CD4-positive, alpha-beta T cell (primary cell): ENCODE measurements around the gene NOP56. TPM values are rescaled to one million over a fixed set of nuclear protein-coding genes. Genes with fewer than 3 reads are reported as not detected.

ENCODE experiments used
- ATAC-seq: fragments of 200-7000 bp; cut with Tn5 transposase; one replicate; pipeline ENCODE4 v1.10.0; 2022; ENCODE audit warnings: mild to moderate bottlenecking; ENCODE audit not compliant: poor library complexity
- CTCF ChIA-PET: fragments of 350-600 bp; sonication (Branson Sonifier 250); formaldehyde crosslinking; loops from one replicate; lab custom pipeline; 2021; ENCODE audit warnings: antibody characterized with exemption, inconsistent platforms; lab: Charles Lee
- POLR2A ChIA-PET: fragments of 350-600 bp; sonication (Branson Sonifier 250); formaldehyde crosslinking; loops from one replicate; lab custom pipeline; 2021; ENCODE audit warnings: antibody characterized with exemption, inconsistent platforms; lab: Charles Lee
- DNase-seq, 14 experiments: peaks; one replicate each; pipeline ENCODE4 v3.0.0-alpha.2; 2013 to 2020; ENCODE audit warnings: mixed read lengths in 2 of 14
- H3K27ac ChIP-seq, 2 donors: one replicate each; pipeline versions ENCODE4 v1.5.1 to v1.7.0; 2013; ENCODE audit warnings: low read length in 2 of 2, low read depth in 1 of 2, mild to moderate bottlenecking in 1 of 2
- H3K27me3 ChIP-seq, 2 experiments: 1 replicate in 1 of 2; 2 replicates in 1 of 2; pipeline versions ENCODE4 v1.6.1 to v1.7.0; 2013; ENCODE audit warnings: low read length in 2 of 2, control low read depth in 1 of 2, mild to moderate bottlenecking in 1 of 2, moderate library complexity in 1 of 2; ENCODE audit not compliant: insufficient read depth in 2 of 2, control insufficient read depth in 1 of 2
- H3K36me3 ChIP-seq: one replicate; pipeline ENCODE4 v1.6.1; 2013; ENCODE audit warnings: low read length, control low read depth; ENCODE audit not compliant: insufficient read depth
- H3K4me1 ChIP-seq: one replicate; pipeline ENCODE4 v1.6.1; 2013; ENCODE audit warnings: low read length, control low read depth; ENCODE audit not compliant: insufficient read depth
- H3K4me3 ChIP-seq: one replicate; pipeline ENCODE4 v1.5.1; 2013; ENCODE audit warnings: mild to moderate bottlenecking, low read length, moderate library complexity
- H3K9me3 ChIP-seq, 2 experiments: 1 replicate in 1 of 2; 2 replicates in 1 of 2; pipeline versions ENCODE4 v1.6.1 to v1.7.0; 2013; ENCODE audit warnings: low read length in 2 of 2, mild to moderate bottlenecking in 2 of 2, control low read depth in 1 of 2, moderate library complexity in 1 of 2; ENCODE audit not compliant: control insufficient read depth in 1 of 2, insufficient read depth in 1 of 2
- H3K27ac Mint-ChIP-seq: one replicate; pipeline ENCODE4 v1.8.0; 2020; ENCODE audit warnings: mixed read lengths
- H3K27me3 Mint-ChIP-seq: one replicate; pipeline ENCODE4 v1.8.0; 2021; ENCODE audit warnings: mixed read lengths
- H3K36me3 Mint-ChIP-seq: one replicate; pipeline ENCODE4 v1.8.0; 2021; ENCODE audit warnings: low read depth, mixed read lengths
- H3K4me1 Mint-ChIP-seq: one replicate; pipeline ENCODE4 v1.8.0; 2021; ENCODE audit warnings: low read depth, mixed read lengths
- H3K4me3 Mint-ChIP-seq: one replicate; pipeline ENCODE4 v1.8.0; 2020; ENCODE audit warnings: mild to moderate bottlenecking, mixed read lengths
- H3K9me3 Mint-ChIP-seq: one replicate; pipeline ENCODE4 v1.8.0; 2020; ENCODE audit warnings: mixed read lengths
- CTCF ChIP-seq: fragments of 200-600 bp; IDR thresholded peaks from one replicate; pipeline ENCODE4 v1.8.0; 2022; ENCODE audit warnings: antibody characterized with exemption, mild to moderate bottlenecking
- intact Hi-C, 2 experiments: fragments of 100-400 bp; cut with DNase I in 1 of 2; cut with micrococcal nuclease in 1 of 2; formaldehyde crosslinking; loops; one replicate each; pipeline versions ENCODE4 v1.15.1 to v1.9.0; 2023 to 2025; cut with DNase I, micrococcal nuclease
- total RNA-seq, 174 experiments: library from RNA in 2 of 174; stranded (reverse) in 2 of 174; gene quantifications; one replicate each; pipeline ENCODE4 v1.2.3 and lab custom pipeline; 2021 to 2026

The NOP56 gene
- total RNA-seq, 2 experiments from 2014 or later: 261 to 262 TPM

- DNase-seq (no peak), ATAC-seq (no peak)
- Mint-ChIP-seq H3K27ac (no peak overlapping the region), H3K27me3 (peaks cover 20% of the 10 kb centered on the region), H3K9me3 (no peaks in the 10 kb centered on the region), H3K36me3 (no peaks in the 10 kb centered on the region), H3K4me3 (no peak overlapping the region), H3K4me1 (no peaks in the 10 kb centered on the region)
- ChIA-PET CTCF (interaction anchor here (1.4 kb wide), 1 partner anchor 42 kb away, joined by 3 read pairs; no protein-coding TSS in a partner anchor), POLR2A (interaction anchor here (0.5 kb wide), 1 partner anchor 328 kb away, joined by 3 read pairs; no protein-coding TSS in a partner anchor)
- TF ChIP-seq CTCF: no peak
- H3K4me1 ChIP-seq: no peaks in the 10 kb centered on the region
- no peak overlapping the region for H3K27ac ChIP-seq
- no peaks in the 10 kb centered on the region for H3K9me3 ChIP-seq
- intact Hi-C loops: no loop called here
- no peak overlapping the region for H3K4me3 ChIP-seq
- peaks cover 0 to 8% of the 10 kb centered on the region in 2 experiments for H3K27me3 ChIP-seq
- no peaks in the 10 kb centered on the region for H3K36me3 ChIP-seq
Measured at GRCh38 chr20:2701671-2702081, 49.2 kb downstream of the NOP56 start.

- Histone ChIP-seq H3K27me3 (peaks cover 3 to 4% of the 10 kb centered on the region in 2 experiments), H3K27ac (no peak overlapping the region), H3K4me3 (no peak overlapping the region), H3K4me1 (no peaks in the 10 kb centered on the region), H3K9me3 (no peaks in the 10 kb centered on the region), H3K36me3 (no peaks in the 10 kb centered on the region)
- TF ChIP-seq CTCF: no peak
- Mint-ChIP-seq H3K27me3 (peaks cover 16% of the 10 kb centered on the region), H3K9me3 (no peaks in the 10 kb centered on the region), H3K36me3 (no peaks in the 10 kb centered on the region), H3K4me3 (no peak overlapping the region), H3K4me1 (no peaks in the 10 kb centered on the region), H3K27ac (no peak overlapping the region)
- ATAC-seq: no peak
- ChIA-PET POLR2A (no interaction called here), CTCF (interaction anchor here (0.5 to 1.2 kb wide), 2 partner anchors 39 to 297 kb away, joined by 3 to 4 read pairs; no protein-coding TSS in a partner anchor)
- intact Hi-C loops: no loop called here
- DNase-seq: no peak
Measured at GRCh38 chr20:2703716-2704475, 51.5 kb downstream of the NOP56 start.

GRCh38 chr20:2705931-2706645 is 53.7 kb downstream of the NOP56 start:
- intact Hi-C loops: no loop called here
- peaks cover 11% of the 10 kb centered on the region for H3K27me3 Mint-ChIP-seq
- no peak overlapping the region for H3K27ac Mint-ChIP-seq
- Histone ChIP-seq H3K9me3 (no peaks in the 10 kb centered on the region), H3K4me1 (no peaks in the 10 kb centered on the region), H3K36me3 (no peaks in the 10 kb centered on the region), H3K27ac (no peak overlapping the region), H3K27me3 (peaks cover 3 to 9% of the 10 kb centered on the region in 2 experiments), H3K4me3 (no peak overlapping the region)
- H3K9me3 Mint-ChIP-seq: no peaks in the 10 kb centered on the region
- ChIA-PET POLR2A (no interaction called here), CTCF (no interaction called here)
- no peak for ATAC-seq
- TF ChIP-seq CTCF: no peak
- H3K4me3 Mint-ChIP-seq: no peak overlapping the region
- no peaks in the 10 kb centered on the region for H3K36me3 Mint-ChIP-seq
- DNase-seq: no peak
- H3K4me1 Mint-ChIP-seq: no peaks in the 10 kb centered on the region
